Neuron (in vitro differentiated cells): ENCODE results near the gene LBH.

Experiments used
- H2AFZ ChIP-seq: one replicate; pipeline ENCODE4 v1.6.1; 2013; ENCODE audit warnings: low read depth, mild to moderate bottlenecking, inconsistent platforms, low read length, moderate library complexity
- H3K27me3 ChIP-seq: one replicate; pipeline ENCODE4 v1.6.1; 2013; ENCODE audit warnings: low read length; ENCODE audit not compliant: insufficient read depth
- H3K36me3 ChIP-seq: one replicate; pipeline ENCODE4 v1.6.1; 2013; ENCODE audit warnings: low read length; ENCODE audit not compliant: insufficient read depth
- H3K4me1 ChIP-seq: one replicate; pipeline ENCODE4 v1.6.1; 2013; ENCODE audit warnings: low read length; ENCODE audit not compliant: insufficient read depth
- H3K4me3 ChIP-seq: 2 replicates; pipeline ENCODE4 v1.5.1; 2013; ENCODE audit warnings: mild to moderate bottlenecking, low read length, moderate library complexity
- H3K9me3 ChIP-seq: one replicate; pipeline ENCODE4 v1.6.1; 2013; ENCODE audit warnings: low read length

Gene LBH

DNA sequence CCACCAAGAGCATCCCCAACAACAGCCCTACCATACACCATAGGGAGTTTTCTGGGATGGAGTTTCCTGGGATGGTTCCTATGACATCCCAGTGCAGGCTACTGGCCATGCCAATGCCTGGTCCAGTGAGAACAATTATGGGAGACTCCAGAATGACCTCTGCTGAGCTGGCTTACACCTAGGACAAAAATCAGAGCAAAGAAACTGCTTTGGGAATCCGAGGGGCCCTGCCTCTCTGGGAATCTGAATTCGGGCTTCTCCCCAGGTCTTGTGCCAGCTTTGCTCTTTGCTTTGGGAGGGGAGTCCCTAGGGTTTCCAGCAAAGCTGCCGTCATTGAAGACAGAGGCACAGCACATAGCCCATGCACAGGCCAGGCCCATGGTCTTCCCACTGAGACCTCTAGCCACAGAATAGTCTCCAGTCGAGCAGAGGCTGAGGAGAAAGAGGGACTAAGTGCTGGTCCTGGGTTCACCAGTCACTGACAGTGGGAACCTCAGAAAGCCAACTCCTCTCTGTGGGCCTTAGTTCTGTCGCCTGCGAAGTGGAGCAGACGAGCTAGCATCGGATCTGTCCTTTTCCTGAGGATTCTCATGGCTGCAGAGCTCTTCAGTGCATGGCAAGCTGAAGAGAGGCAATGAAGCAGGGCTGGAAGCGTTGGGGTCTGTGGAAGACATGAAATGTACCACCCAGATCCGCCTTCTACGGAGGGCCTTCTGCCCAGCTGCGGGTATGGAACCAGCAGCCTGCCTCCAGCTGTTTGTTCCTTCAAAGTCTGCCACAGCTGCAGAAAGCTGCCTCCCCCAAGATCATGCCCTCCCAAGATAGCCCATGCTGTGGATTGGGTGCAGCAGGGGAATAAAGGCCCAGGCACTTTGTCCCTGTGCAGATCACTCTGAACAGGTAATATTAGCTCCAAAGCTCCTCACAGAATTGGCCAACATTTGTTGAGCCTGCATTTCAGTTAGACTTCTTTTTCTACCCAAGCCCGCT lies 11.2 kb upstream of the LBH start:
- no peaks in the 10 kb centered on the region for H3K36me3 ChIP-seq
- H3K4me1 ChIP-seq = no peaks in the 10 kb centered on the region
- H3K4me3 ChIP-seq = no peak overlapping the region
- peaks cover 25% of the 10 kb centered on the region for H3K27me3 ChIP-seq
- H3K9me3 ChIP-seq = no peaks in the 10 kb centered on the region
- no peak overlapping the region for H2AFZ ChIP-seq

DNA sequence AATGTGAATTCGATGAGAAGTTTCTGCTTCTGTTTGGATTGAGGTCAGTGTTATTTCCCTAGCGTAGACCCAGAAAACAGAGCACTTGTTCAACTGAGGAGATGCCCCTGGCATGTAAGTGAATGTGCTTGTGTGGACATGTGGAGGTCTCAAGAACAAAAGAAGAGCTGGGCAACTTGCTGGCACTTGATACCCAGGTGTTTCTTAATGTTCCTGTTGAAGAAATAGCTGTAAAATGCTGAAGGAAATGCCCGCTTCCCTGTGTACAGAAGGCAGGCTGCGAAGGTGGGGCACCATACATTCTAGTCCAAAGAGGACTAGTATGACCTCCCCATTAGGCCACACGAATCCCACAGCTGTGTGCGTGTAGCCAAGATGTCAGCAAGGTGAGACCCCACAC lies 9.8 kb upstream of the LBH start:
- H3K36me3 ChIP-seq = no peaks in the 10 kb centered on the region
- H3K27me3 ChIP-seq = peaks cover 34% of the 10 kb centered on the region
- no peak overlapping the region for H2AFZ ChIP-seq
- H3K4me1 ChIP-seq = no peaks in the 10 kb centered on the region
- H3K4me3 ChIP-seq = no peak overlapping the region
- no peaks in the 10 kb centered on the region for H3K9me3 ChIP-seq

DNA sequence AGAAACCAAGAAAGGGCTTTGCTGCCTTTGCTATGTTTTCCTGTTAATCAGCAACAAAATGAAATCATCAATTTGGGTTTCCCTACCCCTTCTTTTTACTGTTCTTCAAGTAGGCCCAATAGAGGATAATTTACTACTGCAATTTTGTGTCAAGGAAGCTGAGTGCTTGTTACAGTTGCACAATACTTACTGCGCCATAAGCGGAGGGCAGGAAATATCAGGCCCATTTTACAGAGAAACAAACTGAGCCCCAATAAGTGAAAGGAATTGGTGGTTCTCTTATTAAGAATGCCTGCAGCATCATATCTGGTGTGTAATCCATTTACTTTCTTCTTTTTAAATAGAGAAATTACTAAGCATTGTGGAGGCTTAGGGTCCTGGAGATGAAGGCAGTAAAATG lies 9.3 kb upstream of the LBH start:
- Histone ChIP-seq H3K36me3 (no peaks in the 10 kb centered on the region), H3K27me3 (peaks cover 34% of the 10 kb centered on the region), H3K4me1 (no peaks in the 10 kb centered on the region), H3K9me3 (no peaks in the 10 kb centered on the region), H2AFZ (no peak overlapping the region), H3K4me3 (no peak overlapping the region)

DNA sequence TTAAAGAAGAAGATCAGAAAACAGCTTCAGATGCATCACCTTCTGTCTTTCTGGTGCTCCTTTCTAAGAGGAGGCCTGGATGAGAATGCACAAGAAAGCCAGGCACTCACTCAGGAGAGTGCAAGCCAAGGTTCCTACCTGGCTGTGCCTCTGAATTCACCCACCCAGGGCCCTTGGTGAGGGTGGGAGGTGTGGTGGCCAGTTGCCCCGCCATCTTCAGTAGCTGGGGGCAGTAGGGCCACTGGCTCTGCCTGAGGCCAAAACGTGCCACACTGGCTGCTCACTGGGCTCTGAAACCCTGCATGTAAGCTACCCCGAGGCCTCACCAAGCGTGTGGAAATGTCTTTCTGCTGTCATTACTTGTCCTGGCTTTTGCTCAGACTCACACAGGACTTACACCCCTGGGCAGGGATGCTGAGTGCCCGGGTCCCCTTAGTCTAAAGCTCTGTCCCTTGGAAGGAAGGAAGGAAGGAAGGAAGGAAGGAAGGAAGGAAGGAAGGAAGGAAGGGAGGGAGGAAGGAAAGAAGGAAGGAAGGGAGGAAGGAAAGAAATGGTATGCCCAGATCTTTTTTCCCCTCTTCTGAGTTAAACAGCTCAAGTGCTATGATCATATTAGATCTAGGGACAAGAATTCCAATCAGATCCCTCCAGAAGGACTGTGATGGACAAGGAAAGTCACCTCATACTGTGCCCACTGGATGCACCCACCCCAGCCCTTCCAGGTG lies 8.5 kb upstream of the LBH start:
- Histone ChIP-seq H3K4me3 (no peak overlapping the region), H3K36me3 (no peaks in the 10 kb centered on the region), H2AFZ (no peak overlapping the region), H3K9me3 (no peaks in the 10 kb centered on the region), H3K27me3 (peaks cover 34% of the 10 kb centered on the region), H3K4me1 (no peaks in the 10 kb centered on the region)

DNA sequence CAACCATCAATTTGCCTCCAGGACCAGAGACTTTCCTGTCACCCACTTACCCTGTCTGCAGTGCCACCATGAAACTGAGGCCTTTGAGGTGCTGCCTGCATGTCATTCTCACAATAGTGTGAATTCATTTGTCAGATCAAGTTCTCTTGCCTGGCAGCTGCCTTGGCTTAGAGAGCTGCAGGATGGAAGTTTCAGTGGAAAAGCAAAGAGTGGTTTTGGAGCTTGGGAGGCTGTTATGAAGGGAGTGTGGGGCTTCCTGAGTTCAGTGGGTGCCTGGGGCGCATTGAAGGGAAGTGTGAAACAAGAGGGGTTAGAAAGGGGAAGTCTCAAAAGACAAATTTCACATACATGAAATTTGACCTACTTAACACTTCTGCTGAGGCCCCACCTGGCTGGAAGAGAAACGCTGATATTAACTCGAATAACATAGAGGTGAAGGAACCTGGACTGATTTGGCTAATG lies 7.9 kb upstream of the LBH start:
- no peaks in the 10 kb centered on the region for H3K36me3 ChIP-seq
- H2AFZ ChIP-seq = no peak overlapping the region
- H3K27me3 ChIP-seq = peaks cover 38% of the 10 kb centered on the region
- H3K4me1 ChIP-seq = no peaks in the 10 kb centered on the region
- H3K4me3 ChIP-seq = no peak overlapping the region
- H3K9me3 ChIP-seq = no peaks in the 10 kb centered on the region

DNA sequence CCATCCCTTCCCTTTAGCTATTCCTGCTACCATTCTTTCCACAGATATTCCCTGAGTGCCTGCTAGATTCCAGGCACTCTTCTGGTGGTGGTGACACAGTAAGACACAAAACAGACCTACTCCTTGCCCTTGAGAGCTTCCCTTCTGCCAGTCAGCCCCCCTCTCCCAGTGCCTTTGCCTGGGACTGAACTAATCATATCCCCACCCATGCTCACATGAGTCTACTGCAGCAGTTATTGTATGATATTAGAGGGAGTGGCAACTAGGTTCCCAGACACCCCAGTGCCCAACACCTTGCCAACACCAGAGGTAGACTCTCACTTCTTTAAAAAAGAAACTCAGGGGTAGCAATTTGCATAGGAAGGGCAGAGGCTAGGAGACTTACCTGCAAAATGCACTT lies 7.2 kb upstream of the LBH start:
- no peak overlapping the region for H3K4me3 ChIP-seq
- H3K27me3 ChIP-seq = peaks cover 35% of the 10 kb centered on the region
- no peaks in the 10 kb centered on the region for H3K4me1 ChIP-seq
- no peak overlapping the region for H2AFZ ChIP-seq
- no peaks in the 10 kb centered on the region for H3K36me3 ChIP-seq
- no peaks in the 10 kb centered on the region for H3K9me3 ChIP-seq

DNA sequence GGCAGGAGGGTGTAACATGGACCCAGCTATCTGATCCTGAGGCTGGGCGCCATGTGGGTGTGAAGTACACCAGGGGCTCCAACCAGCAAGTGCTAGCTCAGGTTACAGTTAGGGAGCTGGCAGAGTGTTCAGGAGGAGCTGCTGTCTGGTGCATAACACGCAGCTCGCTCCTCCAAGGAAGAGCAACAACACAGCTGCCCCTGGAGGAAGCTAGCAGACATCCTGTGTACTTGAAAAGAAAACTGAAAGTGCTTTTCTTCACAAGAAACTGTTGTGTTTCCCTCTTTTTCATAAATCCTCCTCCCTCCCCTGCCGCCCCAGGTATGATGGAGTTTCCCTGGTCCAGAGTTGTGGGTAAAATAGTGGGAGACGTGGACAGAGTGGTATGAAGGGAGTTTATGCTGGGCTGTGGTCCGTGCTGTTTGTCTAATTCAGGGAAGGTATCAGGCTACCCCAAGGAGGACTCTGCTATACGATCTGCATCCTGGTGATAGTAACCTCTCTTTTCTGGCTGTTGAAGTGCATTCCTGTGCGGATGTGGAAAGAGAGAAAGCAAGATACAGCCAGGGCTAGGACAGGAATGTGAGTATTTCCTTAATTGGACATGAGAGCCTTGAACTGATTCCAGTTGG lies 6.1 kb upstream of the LBH start:
- peaks cover under 1% of the 10 kb centered on the region for H3K4me1 ChIP-seq
- no peak overlapping the region for H3K4me3 ChIP-seq
- no peaks in the 10 kb centered on the region for H3K36me3 ChIP-seq
- peaks cover 40% of the 10 kb centered on the region for H3K27me3 ChIP-seq
- H2AFZ ChIP-seq = no peak overlapping the region
- H3K9me3 ChIP-seq = no peaks in the 10 kb centered on the region

DNA sequence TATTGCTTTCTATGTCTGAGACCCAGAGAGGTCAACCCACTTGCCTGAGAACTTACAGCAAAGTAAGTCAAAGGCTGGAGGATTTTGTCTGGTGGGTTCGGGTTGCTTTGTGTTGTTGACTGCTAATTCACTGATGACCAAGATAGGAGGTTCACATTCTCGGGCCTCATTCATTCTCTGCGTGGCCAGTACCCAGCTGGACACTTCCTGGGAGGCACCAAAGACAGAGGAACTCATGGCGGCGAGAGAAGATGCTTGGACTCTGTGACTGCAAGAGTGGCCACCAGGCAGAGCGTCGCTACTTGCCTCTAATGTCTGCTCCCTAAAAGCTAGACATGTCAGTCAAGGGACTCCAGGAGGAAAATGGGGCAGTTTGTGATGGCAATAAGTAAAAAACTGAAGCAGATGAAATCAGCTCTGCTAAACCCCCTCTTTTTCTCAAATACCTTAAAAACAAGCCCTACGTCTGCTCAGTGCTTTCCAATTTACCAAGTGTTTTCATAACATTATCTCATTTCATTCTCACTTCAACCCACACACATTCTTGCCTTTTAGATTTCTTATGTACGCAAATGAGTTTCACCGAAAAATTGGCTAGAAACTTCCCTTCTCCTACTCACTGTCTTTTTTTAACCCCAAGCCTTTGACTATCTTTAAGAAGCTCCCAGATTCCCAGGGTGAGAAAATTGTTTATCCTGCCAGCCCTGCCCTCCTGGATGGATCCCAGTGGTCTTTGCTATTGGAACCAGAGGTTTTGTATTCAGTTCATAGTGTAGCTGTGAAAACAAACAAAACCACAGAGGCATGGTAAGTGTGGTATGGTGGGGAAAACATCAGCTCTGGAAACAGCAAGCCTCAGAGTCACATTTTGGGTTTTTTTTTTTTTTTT lies 4.9 kb upstream of the LBH start:
- H3K27me3 ChIP-seq = peaks cover 36% of the 10 kb centered on the region

DNA sequence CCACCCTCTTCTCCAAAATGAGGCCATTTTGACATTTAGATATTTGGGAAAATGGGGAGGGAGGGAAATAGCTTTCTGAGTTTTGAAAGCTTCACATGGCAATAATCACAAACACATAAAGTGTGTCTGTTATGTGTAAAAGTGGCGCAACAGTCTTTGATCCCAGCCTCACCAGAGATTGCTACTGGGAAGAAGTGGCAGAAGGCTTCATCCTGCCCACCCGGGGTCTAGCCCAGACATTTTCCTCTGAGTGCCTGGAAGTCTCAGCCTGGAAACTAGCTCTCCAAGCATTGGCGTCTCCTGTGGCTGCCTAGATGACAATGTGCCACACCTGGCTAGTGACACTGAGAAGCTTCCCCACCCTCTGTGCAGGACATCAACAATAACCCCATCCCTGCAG lies 1.7 kb upstream of the LBH start:
- H2AFZ ChIP-seq = no peak overlapping the region
- peaks cover 25% of the 10 kb centered on the region for H3K27me3 ChIP-seq
- H3K4me1 ChIP-seq = peaks cover 13% of the 10 kb centered on the region
- H3K36me3 ChIP-seq = no peaks in the 10 kb centered on the region
- no peak overlapping the region for H3K4me3 ChIP-seq
- H3K9me3 ChIP-seq = no peaks in the 10 kb centered on the region

More for the DNA sequence above, 4.9 kb upstream of the LBH start:
- no peaks in the 10 kb centered on the region for H3K36me3 ChIP-seq
- H3K9me3 ChIP-seq = no peaks in the 10 kb centered on the region
- no peak overlapping the region for H3K4me3 ChIP-seq
- peaks cover 6% of the 10 kb centered on the region for H3K4me1 ChIP-seq
- no peak overlapping the region for H2AFZ ChIP-seq

DNA sequence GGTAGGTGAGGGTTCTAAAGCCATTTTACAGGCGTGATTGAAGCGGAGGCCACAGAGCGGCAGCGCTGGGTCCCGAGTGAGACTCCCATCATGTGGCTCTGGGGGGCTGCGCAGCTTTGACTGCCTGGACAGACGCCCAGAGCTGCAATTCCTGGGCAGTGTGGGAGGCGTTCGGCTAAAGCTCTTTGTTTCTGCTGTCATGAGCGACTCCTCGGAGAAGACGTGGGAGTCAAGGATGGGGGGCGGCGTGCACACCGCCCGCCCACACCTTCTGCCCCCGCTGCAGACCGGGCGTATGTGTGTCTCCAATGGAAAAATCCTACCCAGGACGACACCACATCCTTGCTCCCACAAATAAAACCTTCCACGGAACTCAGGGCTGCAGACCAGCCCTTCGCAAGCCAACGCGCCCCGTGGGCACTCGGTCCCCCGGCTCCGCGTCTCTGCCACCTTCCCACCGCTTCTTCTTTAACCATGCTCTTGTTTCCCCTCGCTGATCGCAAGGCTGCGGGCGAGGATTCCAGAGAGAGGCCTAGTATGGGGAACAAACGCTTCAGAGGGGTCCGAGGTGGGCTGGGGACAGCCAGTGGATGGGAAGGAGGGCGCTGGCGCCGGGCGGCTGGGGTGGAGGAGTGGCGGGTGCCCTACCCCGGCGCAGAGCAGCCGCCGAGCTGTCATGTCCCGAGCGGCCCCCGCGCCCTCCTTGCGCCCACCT lies 680 bp upstream of the LBH start:
- peaks cover 13% of the 10 kb centered on the region for H3K4me1 ChIP-seq
- H3K27me3 ChIP-seq = peaks cover 21% of the 10 kb centered on the region
- no peaks in the 10 kb centered on the region for H3K9me3 ChIP-seq
- no peaks in the 10 kb centered on the region for H3K36me3 ChIP-seq
- peak overlapping the region; percentile 86 for H2AFZ ChIP-seq
- peak overlapping the region; percentile 73 for H3K4me3 ChIP-seq

DNA sequence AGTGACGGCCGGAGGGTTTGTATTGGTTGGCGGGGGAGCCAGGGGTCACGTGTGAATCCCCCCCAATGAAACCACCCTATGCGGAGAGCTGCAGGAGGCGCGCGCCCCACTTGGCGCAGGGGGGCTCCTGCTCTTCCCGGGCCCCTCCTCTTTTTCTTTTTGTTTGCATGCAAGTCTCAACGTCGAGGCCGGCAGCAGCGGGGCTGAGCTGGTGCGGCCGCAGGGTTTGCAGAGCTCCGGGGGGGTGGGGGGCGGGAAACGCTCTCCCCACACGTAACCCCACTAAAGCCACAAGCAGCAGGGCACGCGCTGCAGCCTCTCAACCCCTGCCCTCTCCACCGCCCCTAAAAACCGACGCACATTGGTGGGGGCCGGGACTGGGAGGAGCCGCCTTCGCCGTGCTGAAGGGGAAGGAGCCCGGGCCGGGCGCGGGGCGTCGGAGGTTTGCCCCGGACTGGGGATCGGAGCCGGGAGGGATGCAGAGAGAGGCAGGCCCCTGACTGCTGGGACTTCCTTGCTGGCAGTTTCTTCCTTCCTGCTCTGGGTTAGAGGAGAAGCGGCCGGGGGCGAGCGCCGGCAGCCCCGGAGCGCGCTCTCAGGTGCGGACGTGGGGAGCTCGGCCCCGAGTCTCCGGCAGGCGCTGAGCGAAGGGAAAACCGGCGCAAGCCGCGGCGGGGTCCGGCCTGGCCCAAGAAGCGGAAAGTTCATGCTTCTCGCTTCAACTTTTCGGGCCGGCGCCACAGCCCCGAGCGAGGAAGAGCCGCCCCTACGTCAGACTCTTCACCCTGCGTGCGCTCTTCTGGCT lies 864 bp downstream of the LBH start:
- Histone ChIP-seq H3K27me3 (peaks cover 16% of the 10 kb centered on the region), H3K4me3 (peak overlapping the region; percentile 73), H3K36me3 (peaks cover 2% of the 10 kb centered on the region), H2AFZ (peak overlapping the region; percentile 86), H3K4me1 (peaks cover 13% of the 10 kb centered on the region), H3K9me3 (no peaks in the 10 kb centered on the region)
